ENCODE results near the gene NRCAM.
A peak's percentile ranks its signal among the peaks of the same experiment; 100 is the strongest.

Gene NRCAM

GRCh38 chr7:108453320-108453719, 2.9 kb downstream of the NRCAM start:
- Mint-ChIP-seq H3K9me3 (no peaks in the 10 kb centered on the region), H3K36me3 (no peaks in the 10 kb centered on the region), H3K4me3 (no peak overlapping the region), H3K27me3 (peaks cover 21% of the 10 kb centered on the region), H3K27ac (no peak overlapping the region), H3K4me1 (peaks cover 18% of the 10 kb centered on the region)
- DNase-seq (ENCODE audit: low spot score in 2 of 2) (no peak), ATAC-seq (ENCODE audit: low read depth) (no peak)

- peaks cover 18% of the 10 kb centered on the region for H3K27me3 Mint-ChIP-seq
- no peak for DNase-seq (ENCODE audit: low spot score in 2 of 2)
- H3K4me1 Mint-ChIP-seq, result peaks cover 18% of the 10 kb centered on the region
Observed at GRCh38 chr7:108452707-108453106, 3.5 kb downstream of the NRCAM start.

GRCh38 chr7:108451296-108451848, 4.9 kb downstream of the NRCAM start:
- Mint-ChIP-seq H3K36me3 (no peaks in the 10 kb centered on the region), H3K4me1 (peaks cover 12% of the 10 kb centered on the region), H3K27ac (no peak overlapping the region), H3K9me3 (no peaks in the 10 kb centered on the region), H3K27me3 (peaks cover 14% of the 10 kb centered on the region), H3K4me3 (no peak overlapping the region)
- no peak for DNase-seq (ENCODE audit: low spot score in 2 of 2)
- no peak for ATAC-seq (ENCODE audit: low read depth)

More at GRCh38 chr7:108452707-108453106, 3.5 kb downstream of the NRCAM start:
- peak; percentile 65 for ATAC-seq (ENCODE audit: low read depth)
- Mint-ChIP-seq H3K27ac (no peak overlapping the region), H3K9me3 (no peaks in the 10 kb centered on the region), H3K36me3 (no peaks in the 10 kb centered on the region), H3K4me3 (no peak overlapping the region)

GRCh38 chr7:108450160-108450559, 6.1 kb downstream of the NRCAM start:
- Mint-ChIP-seq H3K36me3 (no peaks in the 10 kb centered on the region), H3K27me3 (peaks cover 16% of the 10 kb centered on the region), H3K4me1 (peaks cover 12% of the 10 kb centered on the region), H3K4me3 (no peak overlapping the region), H3K27ac (no peak overlapping the region), H3K9me3 (no peaks in the 10 kb centered on the region)
- no peak for DNase-seq (ENCODE audit: low spot score in 2 of 2)
- ATAC-seq (ENCODE audit: low read depth), result no peak

- no peak overlapping the region for H3K27ac Mint-ChIP-seq
- ATAC-seq (ENCODE audit: low read depth) (no peak), DNase-seq (ENCODE audit: low spot score in 2 of 2) (no peak)
- no peaks in the 10 kb centered on the region for H3K9me3 Mint-ChIP-seq
- H3K36me3 Mint-ChIP-seq, result no peaks in the 10 kb centered on the region
- H3K4me3 Mint-ChIP-seq, result no peak overlapping the region
- peaks cover 9% of the 10 kb centered on the region for H3K4me1 Mint-ChIP-seq
- H3K27me3 Mint-ChIP-seq, result peaks cover 13% of the 10 kb centered on the region
Observed at GRCh38 chr7:108449521-108449920, 6.7 kb downstream of the NRCAM start.

- H3K27ac Mint-ChIP-seq, result no peak overlapping the region
Observed at GRCh38 chr7:108448584-108449505, 7.4 kb downstream of the NRCAM start.

GRCh38 chr7:108442039-108442568, 14.1 kb downstream of the NRCAM start:
- Mint-ChIP-seq H3K27ac (no peak overlapping the region), H3K9me3 (no peaks in the 10 kb centered on the region), H3K27me3 (peaks cover 10% of the 10 kb centered on the region), H3K36me3 (no peaks in the 10 kb centered on the region), H3K4me3 (no peak overlapping the region), H3K4me1 (no peaks in the 10 kb centered on the region)
- ATAC-seq (ENCODE audit: low read depth) (no peak), DNase-seq (ENCODE audit: low spot score in 2 of 2) (no peak)

More at GRCh38 chr7:108448584-108449505, 7.4 kb downstream of the NRCAM start:
- ATAC-seq (ENCODE audit: low read depth), result peak; percentile 44
- Mint-ChIP-seq H3K4me1 (peaks cover 7% of the 10 kb centered on the region), H3K9me3 (no peaks in the 10 kb centered on the region), H3K27me3 (peaks cover 13% of the 10 kb centered on the region), H3K36me3 (no peaks in the 10 kb centered on the region), H3K4me3 (no peak overlapping the region)
- no peak for DNase-seq (ENCODE audit: low spot score in 2 of 2)

GRCh38 chr7:108441392-108441955, 14.8 kb downstream of the NRCAM start:
- Mint-ChIP-seq H3K36me3 (no peaks in the 10 kb centered on the region), H3K27ac (no peak overlapping the region)

GRCh38 chr7:108440613-108441012, 15.6 kb downstream of the NRCAM start:
- Mint-ChIP-seq H3K4me1 (no peaks in the 10 kb centered on the region), H3K27ac (no peak overlapping the region), H3K27me3 (peaks cover 6% of the 10 kb centered on the region), H3K4me3 (no peak overlapping the region), H3K9me3 (peaks cover under 1% of the 10 kb centered on the region), H3K36me3 (no peaks in the 10 kb centered on the region)
- ATAC-seq (ENCODE audit: low read depth) (no peak), DNase-seq (ENCODE audit: low spot score in 2 of 2) (no peak)

More at GRCh38 chr7:108441392-108441955, 14.8 kb downstream of the NRCAM start:
- Mint-ChIP-seq H3K4me1 (no peaks in the 10 kb centered on the region), H3K9me3 (no peaks in the 10 kb centered on the region), H3K27me3 (peaks cover 9% of the 10 kb centered on the region), H3K4me3 (no peak overlapping the region)
- no peak for DNase-seq (ENCODE audit: low spot score in 2 of 2)
- ATAC-seq (ENCODE audit: low read depth), result no peak

GRCh38 chr7:108436906-108437305, 19.3 kb downstream of the NRCAM start:
- DNase-seq (ENCODE audit: low spot score in 2 of 2) (no peak), ATAC-seq (ENCODE audit: low read depth) (no peak)
- H3K36me3 Mint-ChIP-seq, result peaks cover 9% of the 10 kb centered on the region
- H3K27ac Mint-ChIP-seq, result no peak overlapping the region
- H3K4me3 Mint-ChIP-seq, result no peak overlapping the region
- peaks cover 7% of the 10 kb centered on the region for H3K9me3 Mint-ChIP-seq
- no peaks in the 10 kb centered on the region for H3K4me1 Mint-ChIP-seq
- peaks cover 13% of the 10 kb centered on the region for H3K27me3 Mint-ChIP-seq

GRCh38 chr7:108434010-108434409, 22.2 kb downstream of the NRCAM start:
- Mint-ChIP-seq H3K4me3 (no peak overlapping the region), H3K36me3 (peaks cover 9% of the 10 kb centered on the region), H3K4me1 (no peaks in the 10 kb centered on the region), H3K27ac (no peak overlapping the region), H3K27me3 (peaks cover 24% of the 10 kb centered on the region), H3K9me3 (peaks cover 7% of the 10 kb centered on the region)
- DNase-seq (ENCODE audit: low spot score in 2 of 2) (no peak), ATAC-seq (ENCODE audit: low read depth) (no peak)

- no peak for ATAC-seq (ENCODE audit: low read depth)
Observed at GRCh38 chr7:108431099-108431498, 25.1 kb downstream of the NRCAM start.

GRCh38 chr7:108430664-108431063, 25.6 kb downstream of the NRCAM start:
- no peaks in the 10 kb centered on the region for H3K4me1 Mint-ChIP-seq
- peaks cover 7% of the 10 kb centered on the region for H3K9me3 Mint-ChIP-seq
- DNase-seq (ENCODE audit: low spot score in 2 of 2), result no peak
- no peak overlapping the region for H3K4me3 Mint-ChIP-seq
- H3K27me3 Mint-ChIP-seq, result peaks cover 21% of the 10 kb centered on the region
- no peak for ATAC-seq (ENCODE audit: low read depth)
- no peak overlapping the region for H3K27ac Mint-ChIP-seq
- peaks cover 9% of the 10 kb centered on the region for H3K36me3 Mint-ChIP-seq

More at GRCh38 chr7:108431099-108431498, 25.1 kb downstream of the NRCAM start:
- Mint-ChIP-seq H3K4me3 (no peak overlapping the region), H3K9me3 (peaks cover 7% of the 10 kb centered on the region), H3K4me1 (no peaks in the 10 kb centered on the region), H3K36me3 (peaks cover 9% of the 10 kb centered on the region), H3K27ac (no peak overlapping the region), H3K27me3 (peaks cover 21% of the 10 kb centered on the region)
- DNase-seq (ENCODE audit: low spot score in 2 of 2), result no peak

- Mint-ChIP-seq H3K27ac (no peak overlapping the region), H3K4me1 (peaks cover 3% of the 10 kb centered on the region), H3K36me3 (peaks cover 1% of the 10 kb centered on the region), H3K4me3 (no peak overlapping the region), H3K27me3 (peaks cover 21% of the 10 kb centered on the region), H3K9me3 (no peaks in the 10 kb centered on the region)
- no peak for ATAC-seq (ENCODE audit: low read depth)
- DNase-seq (ENCODE audit: low spot score in 2 of 2), result no peak
Observed at GRCh38 chr7:108427766-108428165, 28.5 kb downstream of the NRCAM start.

All from memory B cell (primary cell).